Measurements from ENCODE around the gene YWHAB.

The YWHAB gene

GRCh38 chr20:44900231-44900854 is 14.8 kb downstream of the YWHAB start:
- no peak for TF ChIP-seq CTCF (IDR thresholded peaks at IDR 0.05; ENCODE audit: insufficient read depth, low read depth, low read length, missing control alignments)
- DNase-seq (ENCODE audit: low read depth) = no peak
- no peak overlapping the region for H3K4me3 ChIP-seq (ENCODE audit: low read length)

- DNase-seq (ENCODE audit: low read depth) = peak; percentile 48
- TF ChIP-seq CTCF (IDR thresholded peaks at IDR 0.05; ENCODE audit: insufficient read depth, low read depth, low read length, missing control alignments) = no peak
Observed at GRCh38 chr20:44901974-44902373, 16.5 kb downstream of the YWHAB start.

GRCh38 chr20:44904377-44904776 is 18.9 kb downstream of the YWHAB start:
- DNase-seq (ENCODE audit: low read depth) = no peak
- H3K4me3 ChIP-seq (ENCODE audit: low read length) = no peak overlapping the region
- no peak for TF ChIP-seq CTCF (IDR thresholded peaks at IDR 0.05; ENCODE audit: insufficient read depth, low read depth, low read length, missing control alignments)

More at GRCh38 chr20:44901974-44902373, 16.5 kb downstream of the YWHAB start:
- no peak overlapping the region for H3K4me3 ChIP-seq (ENCODE audit: low read length)

GRCh38 chr20:44908987-44909871 is 23.7 kb downstream of the YWHAB start:
- DNase-seq (ENCODE audit: low read depth) = no peak
- H3K4me3 ChIP-seq (ENCODE audit: low read length) = peak overlapping the region; percentile 76
- TF ChIP-seq CTCF (IDR thresholded peaks at IDR 0.05; ENCODE audit: insufficient read depth, low read depth, low read length, missing control alignments) = no peak

GRCh38 chr20:44909872-44910689 is 24.6 kb downstream of the YWHAB start, which contains the start of gene PABPC1L:
Gene PABPC1L, plus strand, starts transcription at chr20:44910060. Its CDS starts 84 bp downstream, at chr20:44910144.
- peak; percentile 79 for DNase-seq (ENCODE audit: low read depth)
- H3K4me3 ChIP-seq (ENCODE audit: low read length) = peak within 1 kb of the TSS; percentile 76
- TF ChIP-seq CTCF (IDR thresholded peaks at IDR 0.05; ENCODE audit: insufficient read depth, low read depth, low read length, missing control alignments) = no peak

- no peak for DNase-seq (ENCODE audit: low read depth)
- peak overlapping the region; percentile 76 for H3K4me3 ChIP-seq (ENCODE audit: low read length)
- no peak for TF ChIP-seq CTCF (IDR thresholded peaks at IDR 0.05; ENCODE audit: insufficient read depth, low read depth, low read length, missing control alignments)
Observed at GRCh38 chr20:44910690-44911262, 25.3 kb downstream of the YWHAB start.

Data from epithelial cell of esophagus (primary cell).